H1 (cell line): ENCODE data around the gene AGFG2. TPM values are rescaled to one million over a fixed set of nuclear protein-coding genes. Genes with fewer than 3 reads are reported as not detected.

ENCODE experiments used
- ASH2L ChIP-seq: fragments of 200-600, 300-600 bp; sonication (generic); IDR thresholded peaks from one replicate; pipeline ENCODE4 v1.7.1; 2017; ENCODE audit warnings: low read length
- BCL11A ChIP-seq, 2 experiments: IDR thresholded peaks; one replicate each; pipeline ENCODE4 v1.6.1; 2011; ENCODE audit warnings: low read depth in 2 of 2, low read length in 2 of 2, mild to moderate bottlenecking in 2 of 2
- CTCF ChIP-seq, 3 experiments: IDR thresholded peaks; 1 replicate in 2 of 3; 2 replicates in 1 of 3; pipeline versions ENCODE4 v1.5.1 to v1.6.1; 2011; ENCODE audit warnings: low read length in 3 of 3, mild to moderate bottlenecking in 3 of 3, inconsistent platforms in 2 of 3, low read depth in 1 of 3, moderate library complexity in 1 of 3; ENCODE audit not compliant: insufficient read depth in 1 of 3; ENCODE audit errors: control extremely low read depth in 1 of 3
- E2F6 ChIP-seq: IDR thresholded peaks from 2 replicates; pipeline ENCODE4 v1.6.1; 2012; ENCODE audit warnings: inconsistent platforms
- EGR1 ChIP-seq: IDR thresholded peaks from 2 replicates; pipeline ENCODE4 v1.6.1; 2011; ENCODE audit warnings: low read depth, low read length, borderline replicate concordance
- EP300 ChIP-seq, 2 experiments: IDR thresholded peaks; 1 replicate in 1 of 2; 2 replicates in 1 of 2; pipeline ENCODE4 v1.6.1; 2011 to 2012; ENCODE audit warnings: low read depth in 2 of 2, low read length in 2 of 2, mild to moderate bottlenecking in 2 of 2, borderline replicate concordance in 1 of 2, inconsistent platforms in 1 of 2, moderate library complexity in 1 of 2
- FOSL1 ChIP-seq: IDR thresholded peaks from 2 replicates; pipeline ENCODE4 v1.6.1; 2011; ENCODE audit warnings: mild to moderate bottlenecking, low read depth, low read length, moderate library complexity; ENCODE audit not compliant: insufficient read depth
- GABPA ChIP-seq: IDR thresholded peaks from 2 replicates; pipeline ENCODE4 v1.6.1; 2011; ENCODE audit warnings: mild to moderate bottlenecking, low read length, moderate library complexity, borderline replicate concordance; ENCODE audit not compliant: insufficient read depth
- GTF2F1 ChIP-seq: IDR thresholded peaks from 2 replicates; pipeline ENCODE4 v1.6.1; 2012; ENCODE audit warnings: low read depth, low read length, improper control_type of control experiment, borderline replicate concordance
- HDAC2 ChIP-seq, 2 experiments: fragments of 300-600 bp in 1 of 2; sonication (generic) in 1 of 2; IDR thresholded peaks; 2 replicates each; pipeline ENCODE4 v1.6.1; 2011 to 2012; ENCODE audit warnings: low read depth in 2 of 2, low read length in 2 of 2, mild to moderate bottlenecking in 2 of 2, moderate library complexity in 2 of 2, borderline replicate concordance in 1 of 2, inconsistent platforms in 1 of 2
- HDAC6 ChIP-seq: IDR thresholded peaks from one replicate; pipeline ENCODE4 v1.7.1; 2012; ENCODE audit warnings: low read depth, mild to moderate bottlenecking, inconsistent platforms, low read length, moderate library complexity
- KDM5A ChIP-seq: fragments of 200-600 bp; IDR thresholded peaks from 2 replicates; pipeline ENCODE4 v1.7.1; 2012; ENCODE audit warnings: mild to moderate bottlenecking, low read length, inconsistent platforms, mixed read lengths
- PHF8 ChIP-seq: fragments of 200-600 bp; sonication (generic); conservative IDR thresholded peaks from 2 replicates; pipeline ENCODE4 v1.7.1; 2012; ENCODE audit warnings: low read depth, mild to moderate bottlenecking, inconsistent platforms, low read length, moderate library complexity
- POU5F1 ChIP-seq: IDR thresholded peaks from 2 replicates; pipeline ENCODE4 v1.6.1; 2011; ENCODE audit warnings: low read depth, mild to moderate bottlenecking, low read length, moderate library complexity
- RBBP5 ChIP-seq: IDR thresholded peaks from 2 replicates; pipeline ENCODE4 v1.7.1; 2012; ENCODE audit warnings: low read depth, mild to moderate bottlenecking, inconsistent platforms, low read length, moderate library complexity, borderline replicate concordance
- RNF2 ChIP-seq: fragments of 200-900, 300-1000 bp; sonication (generic); IDR thresholded peaks from 2 replicates; pipeline ENCODE4 v1.7.1; 2016; ENCODE audit warnings: borderline replicate concordance, low read depth, mild to moderate bottlenecking, antibody characterized with exemption, low read length; ENCODE audit not compliant: poor library complexity, severe bottlenecking; ENCODE audit errors: missing control alignments
- TAF7 ChIP-seq: optimal IDR thresholded peaks from 2 replicates; pipeline ENCODE3; 2011; ENCODE audit warnings: low read depth, mild to moderate bottlenecking, inconsistent platforms, low read length, moderate library complexity, borderline replicate concordance
- TEAD4 ChIP-seq: IDR thresholded peaks from 2 replicates; pipeline ENCODE4 v1.6.1; 2012; ENCODE audit warnings: low read depth, low read length, inconsistent platforms, mixed read lengths
- YY1 ChIP-seq: IDR thresholded peaks from 2 replicates; pipeline ENCODE4 v1.6.1; 2011; ENCODE audit warnings: low read depth, mild to moderate bottlenecking, low read length
- polyA plus RNA-seq, 7 experiments: library from polyadenylated mRNA; depleted of rRNA in 3 of 7; stranded (reverse) in 5 of 7; unstranded in 2 of 7; fragments of >200 nt in 5 of 7; fragments of 200-250 nt in 2 of 7; gene quantifications; 1 replicate in 5 of 7; 2 replicates in 1 of 7; 4 replicates in 1 of 7; pipeline versions ENCODE4 v1.2.1 to v1.2.3, GENCODE V29; 2011 to 2013; ENCODE audit warnings: missing spikeins in 2 of 7, mixed read lengths in 2 of 7
- total RNA-seq: library from RNA; stranded (reverse); fragmentation: NEBNext Ultra II Directional; extraction: Animal tissue kit (Norgen Biotek cat#: 25700); gene quantifications from 2 replicates; pipeline ENCODE4 v1.2.1, GENCODE V29; 2021

The AGFG2 gene
- total and polyA plus RNA-seq, 2 of the 8 experiments (the other 6 are each of a cell fraction or from before 2014, with no cell fraction given) = 7.6 to 11.2 TPM

GRCh38 chr7:100585511-100586265, 46.7 kb downstream of the AGFG2 start, which contains the start of gene LRCH4 (continued):
- TF ChIP-seq FOSL1 (no peak), HDAC6 (no peak), GABPA (no peak), HDAC2 (IDR thresholded peaks at IDR 0.05; ENCODE audit: borderline replicate concordance in 1 of 2, low read depth in 2 of 2, low read length in 2 of 2) (peak in 1 of 2 experiments; percentile 69; a peak in 1 of 4 replicates), TEAD4 (no peak), PHF8 (peak; percentile 95), CTCF (IDR thresholded peaks at IDR 0.05; ENCODE audit: control extremely low read depth in 1 of 3, insufficient read depth in 1 of 3, low read depth in 1 of 3, low read length in 3 of 3) (no peak), POU5F1 (no peak), GTF2F1 (no peak), BCL11A (IDR thresholded peaks at IDR 0.05; ENCODE audit: low read depth in 2 of 2, low read length in 2 of 2) (no peak), EP300 (IDR thresholded peaks at IDR 0.05; ENCODE audit: borderline replicate concordance in 1 of 2, low read depth in 2 of 2, low read length in 2 of 2) (peak in 1 of 2 experiments; percentile 60; a peak in 1 of 3 replicates), RBBP5 (no peak; the same call in 1 of the 2 replicates), YY1 (0 out of 2 replicates have a peak, but pooled peaks have one; percentile 11), KDM5A (no peak; the same call in 1 of the 2 replicates), EGR1 (peak; percentile 54; the same call in 1 of the 2 replicates), E2F6 (no peak), ASH2L (peak; percentile 84), RNF2 (no peak), TAF7 (peak; percentile 91)
